Sigmoid colon (tissue), 4 donors: ENCODE data around the gene ALDH2.

Source experiments
- CTCF ChIP-seq, 4 experiments: fragments of 450-650 bp in 3 of 4; fragments of 200-600 bp in 1 of 4; IDR thresholded peaks; one replicate each; pipeline ENCODE4 v1.5.1; 2016 to 2019; ENCODE audit warnings: antibody characterized with exemption in 4 of 4, mild to moderate bottlenecking in 3 of 4, moderate library complexity in 2 of 4
- POLR2A ChIP-seq, 2 donors: fragments of 450-650 bp; IDR thresholded peaks; one replicate each; pipeline ENCODE4 v1.6.1; 2016; ENCODE audit warnings: antibody characterized with exemption in 2 of 2, mild to moderate bottlenecking in 2 of 2, moderate library complexity in 2 of 2
- POLR2AphosphoS5 ChIP-seq, 4 donors: sonication (generic); formaldehyde crosslinking; IDR thresholded peaks; one replicate each; pipeline ENCODE4 v1.6.1; 2017; ENCODE audit warnings: antibody characterized with exemption in 4 of 4

- no peak for TF ChIP-seq CTCF (IDR thresholded peaks at IDR 0.05)
- no peak for TF ChIP-seq POLR2AphosphoS5 (IDR thresholded peaks at IDR 0.05)
- TF ChIP-seq POLR2A (IDR thresholded peaks at IDR 0.05) = no peak
Observed at GRCh38 chr12:111803851-111804250, 37.1 kb downstream of the ALDH2 start.
